ENCODE measurements around the gene BBS9. TPM values are rescaled to one million over a fixed set of nuclear protein-coding genes. Genes with fewer than 3 reads are reported as not detected.

BBS9 gene
- total RNA-seq, 1 donor from 2014 or later = 16.2 TPM

DNA sequence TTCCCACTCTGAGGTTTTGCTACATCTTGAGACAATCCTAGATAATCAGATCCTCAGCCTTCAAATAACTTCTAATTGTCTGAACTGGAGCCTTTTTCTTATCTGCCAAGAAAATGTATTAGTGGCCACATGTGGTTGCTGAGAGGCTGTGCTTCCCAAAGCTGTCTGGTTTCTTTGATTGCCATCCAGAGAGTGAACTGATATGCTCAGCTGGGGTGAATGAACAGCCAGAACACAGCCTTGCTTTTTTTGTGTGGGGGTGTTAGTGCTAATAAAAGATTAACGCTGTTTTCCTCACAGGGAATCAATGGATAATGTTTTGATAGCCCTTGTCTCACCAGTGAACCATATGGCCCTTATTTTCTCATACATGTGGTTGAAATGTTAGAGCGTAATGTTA is 66.9 kb downstream of the BBS9 start:
- no peaks in the 10 kb centered on the region for H3K4me1 Mint-ChIP-seq
- peaks cover 2% of the 10 kb centered on the region for H3K9me3 Mint-ChIP-seq
- TF ChIP-seq, protein P1, sequence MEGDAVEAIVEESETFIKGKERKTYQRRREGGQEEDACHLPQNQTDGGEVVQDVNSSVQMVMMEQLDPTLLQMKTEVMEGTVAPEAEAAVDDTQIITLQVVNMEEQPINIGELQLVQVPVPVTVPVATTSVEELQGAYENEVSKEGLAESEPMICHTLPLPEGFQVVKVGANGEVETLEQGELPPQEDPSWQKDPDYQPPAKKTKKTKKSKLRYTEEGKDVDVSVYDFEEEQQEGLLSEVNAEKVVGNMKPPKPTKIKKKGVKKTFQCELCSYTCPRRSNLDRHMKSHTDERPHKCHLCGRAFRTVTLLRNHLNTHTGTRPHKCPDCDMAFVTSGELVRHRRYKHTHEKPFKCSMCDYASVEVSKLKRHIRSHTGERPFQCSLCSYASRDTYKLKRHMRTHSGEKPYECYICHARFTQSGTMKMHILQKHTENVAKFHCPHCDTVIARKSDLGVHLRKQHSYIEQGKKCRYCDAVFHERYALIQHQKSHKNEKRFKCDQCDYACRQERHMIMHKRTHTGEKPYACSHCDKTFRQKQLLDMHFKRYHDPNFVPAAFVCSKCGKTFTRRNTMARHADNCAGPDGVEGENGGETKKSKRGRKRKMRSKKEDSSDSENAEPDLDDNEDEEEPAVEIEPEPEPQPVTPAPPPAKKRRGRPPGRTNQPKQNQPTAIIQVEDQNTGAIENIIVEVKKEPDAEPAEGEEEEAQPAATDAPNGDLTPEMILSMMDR (conservative IDR thresholded peaks at IDR 0.05) = no peak
- no peak for DNase-seq (ENCODE audit: low read depth, low spot score)
- no peaks in the 10 kb centered on the region for H3K27me3 Mint-ChIP-seq (ENCODE audit: low read depth)
- H3K27ac Mint-ChIP-seq (ENCODE audit: unreplicated experiment) = no peak overlapping the region
- no peaks in the 10 kb centered on the region for H3K36me3 Mint-ChIP-seq (ENCODE audit: low read depth)
- no peak overlapping the region for H3K4me3 Mint-ChIP-seq

DNA sequence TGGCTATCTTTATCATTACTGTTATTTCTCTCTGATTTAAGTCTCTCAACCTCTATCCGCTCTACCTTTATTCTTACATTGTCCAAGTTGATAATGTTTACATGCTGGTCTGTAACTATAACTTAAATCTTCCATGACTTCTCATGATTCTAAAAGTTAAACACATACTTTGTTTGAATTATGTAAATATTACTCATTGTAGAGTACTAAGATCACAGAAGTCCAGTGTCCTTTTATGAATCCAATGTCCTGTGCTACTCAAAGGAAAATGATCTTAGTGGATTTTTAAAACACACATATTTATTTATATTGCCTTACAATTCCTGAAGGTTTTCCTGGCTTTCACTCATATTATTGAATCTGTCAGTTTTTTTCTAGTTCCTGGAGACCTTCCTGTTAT is 70.9 kb downstream of the BBS9 start:
- no peaks in the 10 kb centered on the region for H3K4me1 Mint-ChIP-seq
- TF ChIP-seq, protein P1 (conservative IDR thresholded peaks at IDR 0.05) = no peak
- H3K27me3 Mint-ChIP-seq (ENCODE audit: low read depth) = no peaks in the 10 kb centered on the region
- no peak overlapping the region for H3K27ac Mint-ChIP-seq (ENCODE audit: unreplicated experiment)
- H3K9me3 Mint-ChIP-seq = no peaks in the 10 kb centered on the region
- no peak overlapping the region for H3K4me3 Mint-ChIP-seq
- DNase-seq (ENCODE audit: low read depth, low spot score) = no peak
- no peaks in the 10 kb centered on the region for H3K36me3 Mint-ChIP-seq (ENCODE audit: low read depth)

DNA sequence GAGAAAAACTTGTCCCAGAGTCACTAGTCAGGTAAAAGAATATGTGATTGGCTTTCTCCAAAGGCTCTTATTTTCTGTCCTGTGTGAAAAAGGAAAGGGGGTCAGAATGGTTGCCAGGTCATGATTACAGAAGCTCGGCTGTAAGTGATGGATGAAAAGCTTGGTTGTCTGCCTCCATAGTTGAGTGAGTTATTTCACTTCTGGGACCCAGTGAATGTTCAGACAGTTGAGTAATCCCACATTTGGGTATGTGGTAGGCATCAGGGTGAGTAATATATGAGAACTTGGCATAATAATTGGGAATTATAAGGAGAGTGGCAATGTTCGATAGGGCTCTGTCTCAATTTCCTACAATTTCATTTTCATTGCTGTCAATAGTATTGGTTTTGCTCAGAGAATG is 72.5 kb downstream of the BBS9 start:
- TF ChIP-seq, protein P1 (conservative IDR thresholded peaks at IDR 0.05) = no peak

DNA sequence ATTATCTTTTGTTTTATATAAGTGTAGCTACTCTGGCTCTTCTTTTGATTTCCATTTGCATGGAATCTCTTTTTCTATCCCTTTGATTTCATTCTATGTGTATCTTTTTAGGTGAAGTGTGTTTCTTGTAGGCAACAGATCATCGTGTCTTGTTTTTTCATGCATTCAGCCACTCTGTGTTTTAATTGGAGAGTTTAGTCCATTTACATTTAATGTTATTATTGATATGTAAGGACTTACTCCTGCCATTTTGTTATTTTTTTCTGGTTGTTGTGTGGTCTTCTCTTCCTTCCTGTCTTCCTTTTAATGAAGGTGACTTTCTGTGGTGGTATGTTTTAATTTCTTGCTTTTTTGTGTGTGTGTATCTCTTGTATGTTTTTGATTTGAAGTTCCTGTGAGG is 81.6 kb downstream of the BBS9 start:
- Mint-ChIP-seq H3K36me3 (ENCODE audit: low read depth) (peaks cover 39% of the 10 kb centered on the region), H3K9me3 (peaks cover 26% of the 10 kb centered on the region), H3K27me3 (ENCODE audit: low read depth) (no peaks in the 10 kb centered on the region), H3K27ac (ENCODE audit: unreplicated experiment) (no peak overlapping the region), H3K4me3 (no peak overlapping the region), H3K4me1 (peaks cover 8% of the 10 kb centered on the region)
- TF ChIP-seq, protein P1 (conservative IDR thresholded peaks at IDR 0.05) = no peak
- DNase-seq (ENCODE audit: low read depth, low spot score) = no peak

More for the DNA sequence above, 72.5 kb downstream of the BBS9 start:
- Mint-ChIP-seq H3K9me3 (no peaks in the 10 kb centered on the region), H3K27ac (ENCODE audit: unreplicated experiment) (no peak overlapping the region), H3K4me1 (no peaks in the 10 kb centered on the region), H3K36me3 (ENCODE audit: low read depth) (no peaks in the 10 kb centered on the region), H3K4me3 (no peak overlapping the region), H3K27me3 (ENCODE audit: low read depth) (no peaks in the 10 kb centered on the region)
- DNase-seq (ENCODE audit: low read depth, low spot score) = no peak

DNA sequence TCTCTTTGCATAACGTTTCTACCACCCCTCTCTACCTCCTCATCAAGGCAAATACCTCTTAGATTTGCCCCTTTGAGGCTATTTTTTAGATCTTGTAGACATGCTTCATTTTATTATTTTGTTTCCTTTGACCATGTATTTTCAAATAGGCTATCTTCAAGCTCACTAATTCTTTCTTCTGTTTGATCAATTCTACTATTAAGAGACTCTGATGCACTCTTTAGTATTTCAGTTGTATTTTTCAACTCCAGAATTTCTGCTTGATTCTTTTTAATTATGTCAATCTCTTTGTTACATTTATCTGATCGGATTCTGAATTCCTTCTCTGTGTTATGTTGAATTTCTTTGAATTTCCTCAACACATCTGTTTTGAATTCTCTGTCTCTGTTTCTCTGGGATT is 82.8 kb downstream of the BBS9 start:
- Mint-ChIP-seq H3K9me3 (peaks cover 26% of the 10 kb centered on the region), H3K4me1 (peaks cover 8% of the 10 kb centered on the region), H3K4me3 (no peak overlapping the region), H3K27ac (ENCODE audit: unreplicated experiment) (no peak overlapping the region), H3K27me3 (ENCODE audit: low read depth) (no peaks in the 10 kb centered on the region), H3K36me3 (ENCODE audit: low read depth) (peaks cover 39% of the 10 kb centered on the region)
- TF ChIP-seq, protein P1 (conservative IDR thresholded peaks at IDR 0.05) = no peak
- DNase-seq (ENCODE audit: low read depth, low spot score) = no peak

DNA sequence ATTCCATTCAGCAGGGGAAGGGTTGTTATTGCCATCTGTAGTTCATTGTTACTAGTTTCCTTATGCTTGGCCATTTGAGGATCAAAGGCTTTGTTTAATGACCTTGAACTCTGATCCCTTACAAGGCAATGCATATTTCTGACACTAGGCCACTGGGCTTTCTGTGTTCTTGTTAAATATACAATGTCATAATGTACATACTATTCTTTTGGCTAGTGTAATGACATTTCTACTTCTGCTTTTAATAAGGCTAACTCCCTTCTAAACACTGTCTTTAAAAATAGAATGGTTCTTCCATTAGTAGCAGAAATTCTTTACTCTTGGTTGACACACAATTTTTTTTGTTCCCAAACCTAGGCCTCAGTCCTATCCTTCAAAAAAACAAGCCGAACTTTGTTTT is 86.6 kb downstream of the BBS9 start:
- TF ChIP-seq, protein P1 (conservative IDR thresholded peaks at IDR 0.05) = no peak
- Mint-ChIP-seq H3K36me3 (ENCODE audit: low read depth) (peaks cover 42% of the 10 kb centered on the region), H3K27me3 (ENCODE audit: low read depth) (no peaks in the 10 kb centered on the region), H3K27ac (ENCODE audit: unreplicated experiment) (no peak overlapping the region), H3K4me1 (peaks cover 8% of the 10 kb centered on the region), H3K4me3 (no peak overlapping the region), H3K9me3 (peaks cover 21% of the 10 kb centered on the region)
- DNase-seq (ENCODE audit: low read depth, low spot score) = no peak
